ENCODE measurements around the gene SLC4A9. TPM values are rescaled to one million over a fixed set of nuclear protein-coding genes. Genes with fewer than 3 reads are reported as not detected.

Gene SLC4A9
- total RNA-seq, 1 donor from 2014 or later: 0.23 TPM

DNA sequence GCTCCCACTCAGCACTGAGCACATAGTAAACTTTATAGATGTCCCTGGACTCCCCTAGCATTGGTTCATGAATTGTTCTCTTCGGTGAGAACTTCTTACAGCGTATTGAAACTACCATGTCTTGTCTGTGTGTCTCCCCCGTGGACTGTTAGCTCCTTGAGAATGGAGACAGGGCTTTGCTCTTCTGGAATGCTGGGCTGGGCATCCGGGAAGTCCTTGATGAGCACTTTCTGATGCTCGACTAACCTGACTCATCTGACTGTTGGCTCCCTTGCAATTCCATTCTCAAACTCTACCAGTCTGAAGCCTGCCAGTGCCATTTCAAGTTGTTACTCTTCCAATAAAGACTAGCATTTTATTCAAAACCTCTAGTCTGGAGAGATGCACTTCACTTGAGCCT is 42.1 kb upstream of the SLC4A9 start:
- TF ChIP-seq, protein P1, sequence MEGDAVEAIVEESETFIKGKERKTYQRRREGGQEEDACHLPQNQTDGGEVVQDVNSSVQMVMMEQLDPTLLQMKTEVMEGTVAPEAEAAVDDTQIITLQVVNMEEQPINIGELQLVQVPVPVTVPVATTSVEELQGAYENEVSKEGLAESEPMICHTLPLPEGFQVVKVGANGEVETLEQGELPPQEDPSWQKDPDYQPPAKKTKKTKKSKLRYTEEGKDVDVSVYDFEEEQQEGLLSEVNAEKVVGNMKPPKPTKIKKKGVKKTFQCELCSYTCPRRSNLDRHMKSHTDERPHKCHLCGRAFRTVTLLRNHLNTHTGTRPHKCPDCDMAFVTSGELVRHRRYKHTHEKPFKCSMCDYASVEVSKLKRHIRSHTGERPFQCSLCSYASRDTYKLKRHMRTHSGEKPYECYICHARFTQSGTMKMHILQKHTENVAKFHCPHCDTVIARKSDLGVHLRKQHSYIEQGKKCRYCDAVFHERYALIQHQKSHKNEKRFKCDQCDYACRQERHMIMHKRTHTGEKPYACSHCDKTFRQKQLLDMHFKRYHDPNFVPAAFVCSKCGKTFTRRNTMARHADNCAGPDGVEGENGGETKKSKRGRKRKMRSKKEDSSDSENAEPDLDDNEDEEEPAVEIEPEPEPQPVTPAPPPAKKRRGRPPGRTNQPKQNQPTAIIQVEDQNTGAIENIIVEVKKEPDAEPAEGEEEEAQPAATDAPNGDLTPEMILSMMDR (IDR thresholded peaks at IDR 0.05; ENCODE audit: unreplicated experiment): no peak
- Mint-ChIP-seq H3K9me3 (ENCODE audit: unreplicated experiment) (no peaks in the 10 kb centered on the region), H3K27me3 (ENCODE audit: unreplicated experiment) (peaks cover 6% of the 10 kb centered on the region), H3K27ac (ENCODE audit: unreplicated experiment) (no peak overlapping the region), H3K36me3 (ENCODE audit: low read depth, unreplicated experiment) (no peaks in the 10 kb centered on the region), H3K4me3 (ENCODE audit: unreplicated experiment) (no peak overlapping the region), H3K4me1 (ENCODE audit: unreplicated experiment) (peaks cover 22% of the 10 kb centered on the region)
- DNase-seq (ENCODE audit: low spot score): no peak

DNA sequence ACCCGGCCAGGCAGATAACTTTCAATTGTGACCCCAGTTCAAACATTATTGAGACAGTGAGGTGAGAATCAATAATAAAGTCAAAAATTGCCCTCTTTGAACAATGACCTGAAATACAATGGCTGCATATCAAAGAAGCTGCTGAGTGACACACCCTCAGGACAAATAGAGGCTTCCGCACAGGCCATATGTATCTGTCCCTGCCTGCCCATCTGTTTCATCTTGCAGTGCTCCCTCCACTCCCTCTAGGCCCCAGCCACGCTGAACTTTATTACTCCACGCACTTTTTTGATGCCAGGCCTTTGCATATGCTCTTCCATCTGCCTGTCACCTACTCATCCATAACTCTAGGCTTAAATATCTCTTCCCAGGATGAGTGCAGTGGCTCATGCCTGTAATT is 41.2 kb upstream of the SLC4A9 start:
- H3K4me3 Mint-ChIP-seq (ENCODE audit: unreplicated experiment): no peak overlapping the region
- peaks cover 20% of the 10 kb centered on the region for H3K4me1 Mint-ChIP-seq (ENCODE audit: unreplicated experiment)
- no peaks in the 10 kb centered on the region for H3K36me3 Mint-ChIP-seq (ENCODE audit: low read depth, unreplicated experiment)
- TF ChIP-seq, protein P1 (IDR thresholded peaks at IDR 0.05; ENCODE audit: unreplicated experiment): no peak
- DNase-seq (ENCODE audit: low spot score): no peak
- H3K27me3 Mint-ChIP-seq (ENCODE audit: unreplicated experiment): peaks cover 6% of the 10 kb centered on the region
- H3K9me3 Mint-ChIP-seq (ENCODE audit: unreplicated experiment): no peaks in the 10 kb centered on the region
- H3K27ac Mint-ChIP-seq (ENCODE audit: unreplicated experiment): no peak overlapping the region

DNA sequence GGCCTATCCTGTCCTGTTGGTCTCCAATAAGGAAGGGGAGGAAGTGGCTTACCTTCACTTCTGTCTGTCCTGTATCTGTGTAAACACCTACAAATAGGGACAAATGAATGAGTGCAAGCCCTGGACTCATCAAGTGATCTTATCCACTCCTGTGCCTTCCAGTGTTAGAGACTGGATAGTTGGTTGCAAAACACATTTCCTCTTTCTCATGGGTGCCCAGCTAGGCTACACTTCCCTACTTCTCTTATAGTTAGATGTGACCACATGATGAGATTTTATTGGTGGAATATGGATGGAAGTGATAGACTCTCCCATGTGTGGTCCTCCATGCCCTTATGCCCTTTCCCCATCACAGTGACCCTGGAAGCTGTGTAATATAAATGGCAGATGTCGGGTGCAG is 40.2 kb upstream of the SLC4A9 start:
- H3K4me1 Mint-ChIP-seq (ENCODE audit: unreplicated experiment): peaks cover 29% of the 10 kb centered on the region
- H3K4me3 Mint-ChIP-seq (ENCODE audit: unreplicated experiment): no peak overlapping the region
- no peak overlapping the region for H3K27ac Mint-ChIP-seq (ENCODE audit: unreplicated experiment)
- peaks cover 6% of the 10 kb centered on the region for H3K27me3 Mint-ChIP-seq (ENCODE audit: unreplicated experiment)
- H3K9me3 Mint-ChIP-seq (ENCODE audit: unreplicated experiment): no peaks in the 10 kb centered on the region
- no peak for DNase-seq (ENCODE audit: low spot score)
- TF ChIP-seq, protein P1 (IDR thresholded peaks at IDR 0.05; ENCODE audit: unreplicated experiment): no peak
- H3K36me3 Mint-ChIP-seq (ENCODE audit: low read depth, unreplicated experiment): no peaks in the 10 kb centered on the region

DNA sequence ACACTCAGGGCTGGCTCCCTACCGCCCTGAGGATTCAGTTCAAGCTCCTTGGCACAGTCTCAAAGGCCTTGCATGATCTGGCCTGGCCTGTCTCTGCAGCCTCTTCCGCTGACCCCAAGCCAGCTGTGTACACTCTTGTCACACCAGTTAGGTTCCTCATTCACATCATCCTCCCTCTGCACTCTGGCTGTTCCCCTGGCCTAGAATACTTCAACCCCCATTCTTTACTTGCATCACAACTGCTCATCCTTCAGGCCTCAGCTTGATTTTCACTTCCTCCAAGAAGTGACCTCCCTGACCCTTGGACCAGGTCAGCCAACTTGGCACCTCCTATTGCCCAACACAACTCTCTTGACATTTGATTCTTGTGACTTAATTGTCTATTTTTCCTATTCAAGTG is 38.2 kb upstream of the SLC4A9 start:
- TF ChIP-seq, protein P1 (IDR thresholded peaks at IDR 0.05; ENCODE audit: unreplicated experiment): no peak
- H3K27me3 Mint-ChIP-seq (ENCODE audit: unreplicated experiment): peaks cover 9% of the 10 kb centered on the region
- peaks cover under 1% of the 10 kb centered on the region for H3K36me3 Mint-ChIP-seq (ENCODE audit: low read depth, unreplicated experiment)
- peaks cover 38% of the 10 kb centered on the region for H3K4me1 Mint-ChIP-seq (ENCODE audit: unreplicated experiment)
- H3K4me3 Mint-ChIP-seq (ENCODE audit: unreplicated experiment): no peak overlapping the region
- no peak for DNase-seq (ENCODE audit: low spot score)
- H3K9me3 Mint-ChIP-seq (ENCODE audit: unreplicated experiment): no peaks in the 10 kb centered on the region
- H3K27ac Mint-ChIP-seq (ENCODE audit: unreplicated experiment): peak overlapping the region; percentile 39

DNA sequence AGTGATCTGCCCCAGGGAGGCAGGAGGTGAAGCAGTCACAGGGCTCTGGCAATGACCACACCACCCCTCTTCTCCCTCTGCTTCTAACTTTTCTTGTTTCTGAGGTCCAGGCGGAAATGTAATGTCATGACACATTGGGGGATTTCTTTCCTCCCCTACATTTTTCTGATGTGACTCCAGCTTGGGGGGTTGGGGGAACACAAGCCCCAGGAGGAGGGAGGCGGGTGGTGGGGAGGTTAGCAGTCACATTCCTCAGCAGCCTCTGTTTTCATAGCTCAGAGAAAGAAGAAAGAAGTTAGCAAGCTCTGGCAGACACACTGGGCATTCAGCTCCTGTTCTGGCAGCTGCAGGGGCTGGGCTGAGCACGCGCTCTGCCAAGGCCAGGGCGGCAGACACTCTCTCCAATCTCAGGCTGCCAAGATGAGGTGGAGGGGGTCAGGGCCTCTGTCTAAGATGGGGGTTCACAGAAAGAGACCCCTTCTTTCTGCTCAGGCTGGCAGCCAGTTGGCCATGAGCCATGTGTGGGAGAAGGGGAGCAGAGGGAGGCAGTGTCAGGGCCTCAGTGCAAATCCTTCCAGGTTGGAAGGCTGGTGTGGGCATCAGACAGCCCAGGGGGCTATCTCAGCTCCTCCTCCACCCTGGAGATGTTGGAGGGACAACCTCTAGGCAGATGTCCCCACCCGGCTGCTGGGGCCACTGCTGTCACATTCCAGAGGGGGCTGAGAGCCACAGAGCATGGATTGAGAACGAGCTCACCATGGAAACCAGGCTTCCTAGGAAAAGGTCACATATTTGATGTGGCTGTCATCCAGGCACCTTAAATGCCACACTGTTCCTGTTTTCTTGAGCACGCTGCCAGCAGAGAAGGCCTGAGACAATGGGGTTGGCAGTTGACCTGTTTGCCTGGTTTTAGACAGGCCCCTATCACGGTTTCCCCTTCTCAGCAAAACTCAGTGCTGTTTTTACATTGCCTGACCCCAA is 37.0 kb upstream of the SLC4A9 start:
- Mint-ChIP-seq H3K9me3 (ENCODE audit: unreplicated experiment) (no peaks in the 10 kb centered on the region), H3K4me3 (ENCODE audit: unreplicated experiment) (no peak overlapping the region), H3K27me3 (ENCODE audit: unreplicated experiment) (peaks cover 9% of the 10 kb centered on the region), H3K4me1 (ENCODE audit: unreplicated experiment) (peaks cover 48% of the 10 kb centered on the region), H3K27ac (ENCODE audit: unreplicated experiment) (no peak overlapping the region), H3K36me3 (ENCODE audit: low read depth, unreplicated experiment) (peaks cover 3% of the 10 kb centered on the region)
- TF ChIP-seq, protein P1 (IDR thresholded peaks at IDR 0.05; ENCODE audit: unreplicated experiment): no peak
- no peak for DNase-seq (ENCODE audit: low spot score)

Measured in endothelial cell (in vitro differentiated cells).